Ascending aorta (tissue), 2 donors: ENCODE data around the gene B4GALT3. TPM values are rescaled to one million over a fixed set of nuclear protein-coding genes. Genes with fewer than 3 reads are reported as not detected.

Experiments used
- DNase-seq, 2 donors: peaks; one replicate each; pipeline ENCODE4 v3.0.0-alpha.2; 2019; ENCODE audit warnings: low spot score in 2 of 2
- H3K27ac ChIP-seq, 2 donors: fragments of 200-600 bp; sonication (generic); one replicate each; pipeline ENCODE4 v1.5.1; 2016 to 2017; ENCODE audit warnings: mild to moderate bottlenecking in 1 of 2
- H3K27me3 ChIP-seq: fragments of 200-600 bp; sonication (generic); one replicate; pipeline ENCODE4 v1.5.1; 2017
- H3K36me3 ChIP-seq, 2 donors: fragments of 200-600 bp; sonication (generic); one replicate each; pipeline ENCODE4 v1.5.1; 2016
- H3K4me1 ChIP-seq, 2 donors: fragments of 200-600 bp; sonication (generic); one replicate each; pipeline ENCODE4 v1.5.1; 2016 to 2017; ENCODE audit warnings: mild to moderate bottlenecking in 1 of 2
- H3K4me3 ChIP-seq, 2 donors: fragments of 200-600 bp; sonication (generic); one replicate each; pipeline ENCODE4 v1.5.1; 2016 to 2017; ENCODE audit warnings: mild to moderate bottlenecking in 1 of 2
- H3K9me3 ChIP-seq, 2 donors: fragments of 200-600 bp; sonication (generic); one replicate each; pipeline ENCODE4 v1.5.1; 2016
- intact Hi-C: fragments of 100-400 bp; cut with DNase I; formaldehyde crosslinking; loops from one replicate; pipeline ENCODE4 v1.15.1; 2023
- total RNA-seq: library from RNA; depleted of rRNA; stranded (reverse); fragments of >200 nt; gene quantifications from one replicate; pipeline ENCODE4 v1.1.0, GENCODE V29; 2016
- TF ChIP-seq, protein P1 (sequence below), 3 experiments: fragments of 200-600 bp in 2 of 3; fragments of 450-650 bp in 1 of 3; sonication (generic) in 2 of 3; IDR thresholded peaks; one replicate each; pipeline ENCODE4 v1.5.1; 2016 to 2019; ENCODE audit warnings: antibody characterized with exemption in 3 of 3, mild to moderate bottlenecking in 1 of 3, moderate library complexity in 1 of 3

B4GALT3 gene
- total RNA-seq, 1 donor from 2014 or later: 26.9 TPM

DNA sequence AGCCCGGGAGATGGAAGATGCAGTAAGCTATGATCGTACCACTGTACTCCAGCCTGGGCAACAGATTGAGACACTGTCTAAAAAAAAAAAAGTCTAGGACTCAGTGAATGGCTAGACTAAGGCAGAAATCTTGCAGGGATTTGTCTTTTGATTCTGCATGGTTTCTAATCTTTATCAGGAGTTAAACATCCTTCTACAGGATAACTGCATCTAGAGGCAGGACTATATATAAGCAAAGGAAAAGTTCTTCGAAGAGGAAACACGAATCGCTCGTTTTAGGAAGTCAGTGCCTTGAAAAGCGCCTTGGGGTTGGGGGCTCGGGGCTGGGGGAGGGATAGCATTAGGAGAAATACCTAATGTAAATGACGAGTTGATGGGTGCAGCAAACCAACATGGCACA is 24.1 kb downstream of the B4GALT3 start:
- peaks cover 2 to 4% of the 10 kb centered on the region in 2 donors for H3K36me3 ChIP-seq
- TF ChIP-seq, protein P1, sequence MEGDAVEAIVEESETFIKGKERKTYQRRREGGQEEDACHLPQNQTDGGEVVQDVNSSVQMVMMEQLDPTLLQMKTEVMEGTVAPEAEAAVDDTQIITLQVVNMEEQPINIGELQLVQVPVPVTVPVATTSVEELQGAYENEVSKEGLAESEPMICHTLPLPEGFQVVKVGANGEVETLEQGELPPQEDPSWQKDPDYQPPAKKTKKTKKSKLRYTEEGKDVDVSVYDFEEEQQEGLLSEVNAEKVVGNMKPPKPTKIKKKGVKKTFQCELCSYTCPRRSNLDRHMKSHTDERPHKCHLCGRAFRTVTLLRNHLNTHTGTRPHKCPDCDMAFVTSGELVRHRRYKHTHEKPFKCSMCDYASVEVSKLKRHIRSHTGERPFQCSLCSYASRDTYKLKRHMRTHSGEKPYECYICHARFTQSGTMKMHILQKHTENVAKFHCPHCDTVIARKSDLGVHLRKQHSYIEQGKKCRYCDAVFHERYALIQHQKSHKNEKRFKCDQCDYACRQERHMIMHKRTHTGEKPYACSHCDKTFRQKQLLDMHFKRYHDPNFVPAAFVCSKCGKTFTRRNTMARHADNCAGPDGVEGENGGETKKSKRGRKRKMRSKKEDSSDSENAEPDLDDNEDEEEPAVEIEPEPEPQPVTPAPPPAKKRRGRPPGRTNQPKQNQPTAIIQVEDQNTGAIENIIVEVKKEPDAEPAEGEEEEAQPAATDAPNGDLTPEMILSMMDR (IDR thresholded peaks at IDR 0.05): no peak
- no peaks in the 10 kb centered on the region for H3K9me3 ChIP-seq
- H3K27me3 ChIP-seq: no peaks in the 10 kb centered on the region
- H3K27ac ChIP-seq: peak overlapping the region; percentile 91 to 93
- intact Hi-C loops: loop anchor here (1.0 to 10.0 kb wide), 3 partner anchors 21 to 808 kb away; partner anchors contain the start of genes B4GALT3, COPA, DEDD and NCSTN
- H3K4me1 ChIP-seq: peaks cover 0 to 10% of the 10 kb centered on the region in 2 donors
- peak overlapping the region; percentile 76 to 83 for H3K4me3 ChIP-seq
- DNase-seq: no peak

DNA sequence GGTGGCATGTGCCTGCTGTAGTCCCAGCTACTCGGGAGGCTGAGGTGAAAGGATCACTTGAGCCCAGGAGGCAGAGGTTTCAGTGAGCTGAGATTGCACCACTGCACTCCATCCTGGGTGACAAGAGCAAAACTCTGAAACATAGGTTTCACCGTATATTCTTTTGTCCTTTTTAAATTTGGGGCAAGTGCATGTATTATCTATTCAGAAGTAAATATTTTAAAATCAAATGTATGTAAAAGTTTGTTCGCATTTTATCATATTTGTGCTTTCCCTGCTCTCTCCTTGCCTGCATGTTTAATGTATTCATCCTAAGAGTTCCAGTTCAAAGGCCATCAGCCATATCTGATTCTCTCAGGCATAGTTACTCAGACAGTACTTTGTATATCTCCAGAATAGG is 31.5 kb downstream of the B4GALT3 start:
- Histone ChIP-seq H3K4me3 (no peak overlapping the region), H3K27ac (no peak overlapping the region), H3K9me3 (no peaks in the 10 kb centered on the region), H3K27me3 (no peaks in the 10 kb centered on the region), H3K4me1 (no peaks in the 10 kb centered on the region), H3K36me3 (no peaks in the 10 kb centered on the region)
- intact Hi-C loops: no loop called here
- TF ChIP-seq, protein P1 (IDR thresholded peaks at IDR 0.05): no peak
- no peak for DNase-seq

DNA sequence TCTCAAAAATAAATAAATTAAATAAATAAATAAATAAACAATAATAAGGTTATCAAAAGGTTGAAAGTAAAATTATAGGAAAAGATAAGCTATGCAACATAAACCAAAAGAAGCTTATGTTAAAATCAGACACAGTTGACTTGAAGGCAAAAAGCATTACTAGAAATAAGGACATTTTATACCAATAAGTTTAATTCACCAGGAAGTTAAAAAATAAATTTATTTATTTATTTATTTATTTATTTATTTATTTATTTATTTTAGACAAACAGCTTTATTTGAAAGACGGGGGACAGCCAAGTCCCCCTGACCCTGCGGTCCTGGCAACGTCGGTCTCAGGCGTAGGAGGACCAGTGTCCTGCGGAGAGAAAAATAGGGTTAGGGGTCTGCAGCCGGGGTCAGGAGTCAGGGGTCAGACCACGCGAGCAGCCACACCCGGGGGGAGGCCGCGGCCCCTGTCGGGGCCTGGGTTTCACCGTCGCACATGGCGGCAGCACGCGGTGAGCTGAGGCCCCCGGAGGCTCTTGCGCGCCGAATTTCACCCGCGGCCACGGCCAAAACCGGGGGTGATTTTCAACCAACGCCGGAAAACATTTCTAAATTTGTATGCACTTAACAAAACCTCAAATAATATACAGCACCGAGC is 36.4 kb downstream of the B4GALT3 start:
- DNase-seq: no peak
- intact Hi-C loops: no loop called here
- Histone ChIP-seq H3K4me1 (no peaks in the 10 kb centered on the region), H3K4me3 (no peak overlapping the region), H3K9me3 (no peaks in the 10 kb centered on the region), H3K27me3 (no peaks in the 10 kb centered on the region), H3K36me3 (no peaks in the 10 kb centered on the region), H3K27ac (no peak overlapping the region)
- TF ChIP-seq, protein P1 (IDR thresholded peaks at IDR 0.05): no peak

DNA sequence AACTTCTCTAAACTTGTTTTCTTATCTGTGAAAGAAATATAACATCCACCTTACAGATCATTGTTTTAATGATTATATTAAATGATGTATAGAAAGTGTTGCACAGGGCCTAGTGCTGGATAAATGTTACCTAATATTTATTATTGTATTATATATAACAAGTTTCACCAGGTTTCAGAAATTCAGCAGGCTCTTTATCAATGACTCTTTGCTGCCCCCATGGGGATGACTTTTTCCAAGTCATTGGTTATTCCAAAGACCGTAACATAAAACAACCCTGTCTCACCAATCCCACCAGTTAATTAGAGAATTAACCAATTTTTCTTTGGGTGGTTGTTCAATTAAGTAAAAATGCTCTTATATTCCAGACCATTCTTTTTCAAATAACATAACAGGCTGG is 37.5 kb downstream of the B4GALT3 start:
- TF ChIP-seq, protein P1 (IDR thresholded peaks at IDR 0.05): peak in 2 of 3 experiments; percentile 13 to 32
- H3K4me3 ChIP-seq: no peak overlapping the region
- no peaks in the 10 kb centered on the region for H3K9me3 ChIP-seq
- no peaks in the 10 kb centered on the region for H3K36me3 ChIP-seq
- no peaks in the 10 kb centered on the region for H3K27me3 ChIP-seq
- no peak overlapping the region for H3K27ac ChIP-seq
- no peaks in the 10 kb centered on the region for H3K4me1 ChIP-seq
- intact Hi-C loops: no loop called here
- DNase-seq: no peak

DNA sequence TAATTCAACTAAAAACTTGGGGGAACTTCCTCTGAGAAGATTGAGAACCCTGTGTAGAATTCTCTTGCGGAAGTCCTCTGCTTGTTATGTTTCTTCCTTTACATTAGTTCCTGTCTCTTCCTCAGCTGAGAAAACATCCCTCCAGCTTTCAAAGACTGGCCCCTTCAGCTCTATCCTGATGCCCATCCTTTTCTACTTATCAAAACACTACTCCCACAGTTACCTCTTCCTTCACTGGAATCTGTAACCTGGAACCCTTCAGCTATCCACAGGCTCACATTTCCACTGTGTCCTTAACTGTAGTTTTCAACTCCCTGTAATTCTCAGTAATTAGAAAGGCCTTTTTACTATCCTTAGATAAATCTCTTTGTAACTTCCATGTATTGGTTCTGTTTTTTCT is 38.9 kb downstream of the B4GALT3 start:
- intact Hi-C loops: no loop called here
- Histone ChIP-seq H3K27ac (no peak overlapping the region), H3K4me3 (no peak overlapping the region), H3K36me3 (no peaks in the 10 kb centered on the region), H3K4me1 (peaks cover 0 to 8% of the 10 kb centered on the region in 2 donors), H3K27me3 (no peaks in the 10 kb centered on the region), H3K9me3 (no peaks in the 10 kb centered on the region)
- DNase-seq: no peak
- TF ChIP-seq, protein P1 (IDR thresholded peaks at IDR 0.05): no peak
